DOHH2 (cell line): ENCODE measurements around the gene LSM14B.

Source experiments
- CTCF ChIP-seq: fragments of 200-600 bp; sonication (generic); IDR thresholded peaks from one replicate; pipeline ENCODE4 v1.5.1; 2014; ENCODE audit warnings: antibody characterized with exemption, mild to moderate bottlenecking, low read depth, low read length; ENCODE audit not compliant: poor library complexity, severe bottlenecking
- EZH2phosphoT487 ChIP-seq: fragments of 200-600 bp; sonication (generic); IDR thresholded peaks from 2 replicates; pipeline ENCODE4 v1.6.1; 2017; ENCODE audit warnings: borderline replicate concordance, mild to moderate bottlenecking, antibody characterized with exemption, low read length, moderate library complexity, mixed read lengths

- no peak for TF ChIP-seq CTCF
- no peak for TF ChIP-seq EZH2phosphoT487
Observed at GRCh38 chr20:62138912-62139311, 16.6 kb downstream of the LSM14B start.
